HEK293T (cell line): ENCODE measurements around the gene OXER1.

Source experiments
- ARNT ChIP-seq: fragments of 450-650 bp; IDR thresholded peaks from 2 replicates; pipeline ENCODE4 v1.6.1; 2017; ENCODE audit warnings: mild to moderate bottlenecking
- BHLHE40 ChIP-seq: fragments of 450-650 bp; IDR thresholded peaks from 2 replicates; pipeline ENCODE4 v1.6.1; 2016; ENCODE audit warnings: mild to moderate bottlenecking, moderate library complexity, borderline replicate concordance
- CTBP1 ChIP-seq: fragments of 450-650 bp; IDR thresholded peaks from 2 replicates; pipeline ENCODE4 v1.6.1; 2016; ENCODE audit warnings: borderline replicate concordance
- FOXM1 ChIP-seq: fragments of 450-650 bp; IDR thresholded peaks from 2 replicates; pipeline ENCODE4 v1.6.1; 2017; ENCODE audit warnings: mild to moderate bottlenecking, borderline replicate concordance
- L3MBTL2 ChIP-seq: fragments of 450-650 bp; conservative IDR thresholded peaks from 2 replicates; pipeline ENCODE4 v1.6.1; 2016; ENCODE audit warnings: mild to moderate bottlenecking
- PKNOX1 ChIP-seq: fragments of 450-650 bp; IDR thresholded peaks from 2 replicates; pipeline ENCODE4 v1.6.1; 2016
- SP1 ChIP-seq: fragments of 450-650 bp; IDR thresholded peaks from 2 replicates; pipeline ENCODE4 v1.6.1; 2017
- SUZ12 ChIP-seq: fragments of 450-650 bp; IDR thresholded peaks from 2 replicates; pipeline ENCODE4 v1.6.1; 2016; ENCODE audit warnings: mild to moderate bottlenecking
- ZNF384 ChIP-seq: fragments of 450-650 bp; IDR thresholded peaks from 2 replicates; pipeline ENCODE4 v1.6.1; 2016

GRCh38 chr2:42799881-42800280, 35.9 kb upstream of the OXER1 start:
- TF ChIP-seq BHLHE40, result no peak
- TF ChIP-seq SUZ12, result no peak
- no peak for TF ChIP-seq ARNT
- TF ChIP-seq SP1, result no peak
- no peak for TF ChIP-seq PKNOX1
- no peak for TF ChIP-seq FOXM1
- TF ChIP-seq ZNF384, result no peak
- no peak for TF ChIP-seq CTBP1
- TF ChIP-seq L3MBTL2, result no peak
